ENCODE results near the gene NCAM1. TPM values are rescaled to one million over a fixed set of nuclear protein-coding genes. Genes with fewer than 3 reads are reported as not detected.

The NCAM1 gene
- total and polyA plus RNA-seq, 8 donors, result 1.7 to 45.0 (median 37.6) TPM

DNA sequence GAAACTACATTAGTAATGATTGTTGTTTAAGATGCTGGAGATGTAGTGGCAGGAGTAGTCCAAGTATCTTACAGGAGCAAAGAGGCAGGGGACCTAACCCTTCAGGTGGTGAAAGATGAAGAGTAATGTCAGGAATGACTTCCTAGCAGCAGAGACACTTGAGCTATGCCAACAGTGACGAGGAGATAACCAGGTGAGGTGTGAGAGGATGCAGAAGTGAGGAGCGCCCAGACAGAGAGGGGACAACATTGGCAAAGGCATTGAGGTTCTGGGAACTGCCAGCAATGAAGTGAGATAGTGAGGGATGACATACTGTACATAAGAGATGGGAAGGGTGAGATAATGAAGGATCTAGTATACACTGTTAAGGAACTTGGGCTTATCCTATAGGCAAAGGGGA, 95.8 kb downstream of the NCAM1 start:
- Histone ChIP-seq H3K4me1 (no peaks in the 10 kb centered on the region), H3K9me3 (no peaks in the 10 kb centered on the region), H3K36me3 (no peaks in the 10 kb centered on the region), H3K27me3 (no peaks in the 10 kb centered on the region), H3K4me3 (no peak overlapping the region), H3K27ac (no peak overlapping the region)
- DNase-seq (no peak), ATAC-seq (no peak)
- TF ChIP-seq, protein P1, sequence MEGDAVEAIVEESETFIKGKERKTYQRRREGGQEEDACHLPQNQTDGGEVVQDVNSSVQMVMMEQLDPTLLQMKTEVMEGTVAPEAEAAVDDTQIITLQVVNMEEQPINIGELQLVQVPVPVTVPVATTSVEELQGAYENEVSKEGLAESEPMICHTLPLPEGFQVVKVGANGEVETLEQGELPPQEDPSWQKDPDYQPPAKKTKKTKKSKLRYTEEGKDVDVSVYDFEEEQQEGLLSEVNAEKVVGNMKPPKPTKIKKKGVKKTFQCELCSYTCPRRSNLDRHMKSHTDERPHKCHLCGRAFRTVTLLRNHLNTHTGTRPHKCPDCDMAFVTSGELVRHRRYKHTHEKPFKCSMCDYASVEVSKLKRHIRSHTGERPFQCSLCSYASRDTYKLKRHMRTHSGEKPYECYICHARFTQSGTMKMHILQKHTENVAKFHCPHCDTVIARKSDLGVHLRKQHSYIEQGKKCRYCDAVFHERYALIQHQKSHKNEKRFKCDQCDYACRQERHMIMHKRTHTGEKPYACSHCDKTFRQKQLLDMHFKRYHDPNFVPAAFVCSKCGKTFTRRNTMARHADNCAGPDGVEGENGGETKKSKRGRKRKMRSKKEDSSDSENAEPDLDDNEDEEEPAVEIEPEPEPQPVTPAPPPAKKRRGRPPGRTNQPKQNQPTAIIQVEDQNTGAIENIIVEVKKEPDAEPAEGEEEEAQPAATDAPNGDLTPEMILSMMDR (IDR thresholded peaks at IDR 0.05), result no peak
- intact Hi-C loops (cut with DNase I), result no loop called here

DNA sequence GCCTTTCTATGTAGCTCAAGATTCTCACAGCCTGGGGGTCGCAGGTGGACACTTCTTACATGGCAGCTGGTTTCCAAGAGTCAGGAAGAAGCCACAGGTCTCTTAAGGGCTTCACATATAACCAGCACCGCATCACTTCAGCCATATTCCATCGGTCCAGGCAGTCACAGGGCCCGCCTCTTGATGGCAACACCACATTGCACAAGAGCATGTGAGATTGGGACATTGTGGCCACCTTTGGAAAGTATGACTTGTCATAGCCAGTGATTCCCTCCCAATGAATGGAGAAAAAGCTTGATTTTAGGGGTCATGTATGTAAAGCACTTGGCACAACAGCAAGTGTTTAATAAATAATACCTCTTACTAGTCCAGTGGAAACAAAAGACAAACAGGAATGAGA, 98.3 kb downstream of the NCAM1 start:
- TF ChIP-seq, protein P1 (IDR thresholded peaks at IDR 0.05), result no peak
- no peak overlapping the region for H3K27ac ChIP-seq
- DNase-seq (no peak), ATAC-seq (no peak)
- no peaks in the 10 kb centered on the region for H3K4me1 ChIP-seq
- no peaks in the 10 kb centered on the region for H3K9me3 ChIP-seq
- no peaks in the 10 kb centered on the region for H3K36me3 ChIP-seq
- intact Hi-C loops (cut with DNase I), result no loop called here
- H3K4me3 ChIP-seq, result no peak overlapping the region
- H3K27me3 ChIP-seq, result no peaks in the 10 kb centered on the region

DNA sequence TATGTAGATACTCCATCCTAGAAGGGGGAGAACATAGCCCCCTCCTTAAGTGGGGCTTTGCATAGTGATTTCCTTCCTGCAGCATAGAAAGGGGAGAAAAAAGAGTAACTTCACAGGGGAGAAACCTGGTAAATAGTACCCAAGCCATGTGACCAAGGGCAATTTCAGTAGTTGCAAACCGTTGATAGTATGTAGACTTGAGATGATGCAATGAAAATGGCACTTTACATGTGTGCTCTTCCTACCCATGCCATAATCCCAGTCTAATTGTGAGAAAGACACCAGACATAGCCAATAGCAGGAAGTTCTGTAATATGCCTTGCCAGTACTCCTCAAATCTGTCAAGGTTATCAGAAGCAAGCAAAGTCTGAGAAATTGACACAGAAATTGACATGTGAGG, 104.1 kb downstream of the NCAM1 start:
- ATAC-seq, result no peak

DNA sequence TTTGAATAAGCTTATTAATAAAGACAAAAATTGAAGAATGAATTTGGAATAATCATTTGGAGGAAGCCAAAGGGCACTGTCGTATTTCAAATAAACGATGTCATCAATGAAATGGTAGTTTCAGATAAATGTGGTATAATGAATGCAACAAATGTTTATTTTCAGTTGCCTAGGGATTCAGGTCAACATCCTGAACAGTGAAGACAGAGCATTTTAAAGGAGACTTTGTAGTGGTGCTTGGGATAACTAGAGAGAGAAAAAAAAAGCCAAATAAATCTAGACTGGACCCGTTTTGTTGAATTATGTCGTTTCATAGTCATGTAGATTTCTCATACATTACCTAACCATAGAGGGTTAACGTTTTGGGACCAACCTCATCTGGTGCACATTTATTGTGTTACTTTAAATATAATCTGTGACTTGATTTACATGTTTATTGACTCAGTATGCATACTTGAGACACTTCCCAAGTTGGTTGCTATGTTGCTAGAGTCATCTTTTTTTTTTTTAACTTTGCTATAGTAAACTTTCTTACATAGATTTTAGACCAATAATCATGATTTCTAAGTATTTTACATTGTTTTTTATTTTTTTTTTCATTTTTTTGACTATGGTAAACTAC, 111.1 kb downstream of the NCAM1 start:
- TF ChIP-seq, protein P1 (IDR thresholded peaks at IDR 0.05), result no peak
- no peaks in the 10 kb centered on the region for H3K27me3 ChIP-seq
- no peak overlapping the region for H3K4me3 ChIP-seq
- DNase-seq, result no peak
- H3K27ac ChIP-seq, result no peak overlapping the region
- intact Hi-C loops (cut with DNase I), result no loop called here
- ATAC-seq, result no peak
- H3K4me1 ChIP-seq, result no peaks in the 10 kb centered on the region
- H3K36me3 ChIP-seq, result no peaks in the 10 kb centered on the region
- H3K9me3 ChIP-seq, result no peaks in the 10 kb centered on the region

More for the DNA sequence above, 104.1 kb downstream of the NCAM1 start:
- TF ChIP-seq, protein P1 (IDR thresholded peaks at IDR 0.05), result no peak
- Histone ChIP-seq H3K9me3 (no peaks in the 10 kb centered on the region), H3K27me3 (no peaks in the 10 kb centered on the region), H3K4me1 (no peaks in the 10 kb centered on the region), H3K27ac (no peak overlapping the region), H3K36me3 (no peaks in the 10 kb centered on the region), H3K4me3 (no peak overlapping the region)
- DNase-seq, result no peak
- intact Hi-C loops (cut with DNase I), result no loop called here

DNA sequence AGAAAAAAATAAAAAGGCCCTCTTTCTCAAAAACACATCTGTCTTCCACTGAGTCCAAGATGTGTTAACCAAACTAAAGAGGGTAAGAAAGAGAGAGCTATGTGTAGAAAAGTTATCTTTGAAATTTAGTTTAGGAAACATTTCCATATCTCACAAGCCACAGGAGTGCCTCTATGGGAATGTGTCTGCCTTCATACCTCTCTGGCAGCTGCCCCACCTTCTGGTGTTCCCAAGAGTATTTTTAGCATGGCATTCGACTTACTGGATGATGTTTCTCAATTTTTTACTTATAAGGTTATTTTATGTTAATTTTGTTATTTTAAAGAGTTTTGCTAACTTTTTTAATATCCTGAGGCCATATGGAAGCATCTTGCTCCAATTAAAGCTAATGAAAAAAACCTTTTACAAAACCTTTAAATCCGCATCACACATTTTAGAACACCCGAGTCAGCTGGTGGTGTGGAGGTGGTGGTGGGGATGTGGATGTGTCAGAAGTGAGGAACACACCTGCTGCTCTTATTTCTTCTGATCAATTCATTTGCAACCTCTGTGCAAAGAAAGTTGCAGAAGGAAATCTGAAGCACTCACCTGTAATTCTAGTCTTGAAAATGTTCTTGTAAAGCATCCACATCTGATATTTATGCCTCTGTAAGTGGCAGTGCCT, 112.2 kb downstream of the NCAM1 start:
- H3K9me3 ChIP-seq, result no peaks in the 10 kb centered on the region

More for the DNA sequence above, 112.2 kb downstream of the NCAM1 start:
- Histone ChIP-seq H3K36me3 (no peaks in the 10 kb centered on the region), H3K4me1 (no peaks in the 10 kb centered on the region), H3K27me3 (no peaks in the 10 kb centered on the region), H3K4me3 (no peak overlapping the region), H3K27ac (no peak overlapping the region)
- TF ChIP-seq, protein P1 (IDR thresholded peaks at IDR 0.05), result no peak
- intact Hi-C loops (cut with DNase I), result no loop called here
- no peak for ATAC-seq
- DNase-seq, result no peak
